ENCODE measurements around the gene BBS1.

DNA sequence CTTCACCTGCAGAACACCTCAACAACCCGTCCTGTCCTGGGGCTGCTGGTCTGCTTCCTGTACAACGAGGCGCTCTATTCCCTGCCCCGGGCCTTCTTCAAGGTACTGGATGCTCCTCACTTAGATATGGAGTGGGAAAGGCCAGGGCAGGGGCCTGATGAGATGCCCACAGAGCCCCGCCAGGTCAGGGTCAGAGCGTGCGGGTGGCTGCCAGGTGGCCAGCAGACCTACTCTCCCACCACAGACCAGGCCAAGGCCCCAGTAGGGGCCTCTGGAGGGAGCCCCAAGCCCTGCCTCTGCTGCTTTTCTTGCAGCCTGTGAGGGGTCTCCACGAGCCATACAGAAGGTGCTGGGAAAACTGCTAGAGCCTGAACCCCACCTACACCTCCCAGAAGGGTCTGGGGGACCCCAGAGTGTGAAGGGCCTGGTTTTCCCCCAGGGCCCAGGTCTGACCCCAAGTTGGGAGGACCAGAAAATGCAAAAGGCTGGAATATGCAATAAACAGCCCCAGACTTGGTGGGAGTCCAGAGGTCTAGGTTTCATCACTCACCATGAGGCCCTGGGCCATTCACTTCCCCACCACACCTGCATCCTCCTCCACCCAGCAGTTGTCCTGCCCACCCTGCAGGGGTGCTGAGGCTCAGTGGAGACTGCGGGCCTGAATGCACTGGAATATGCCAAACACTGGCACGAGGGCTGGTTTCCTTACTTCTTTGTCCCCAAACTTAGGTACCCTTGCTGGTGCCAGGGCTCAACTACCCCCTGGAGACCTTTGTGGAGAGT is 20.7 kb downstream of the BBS1 start:
- TF ChIP-seq, protein P1, sequence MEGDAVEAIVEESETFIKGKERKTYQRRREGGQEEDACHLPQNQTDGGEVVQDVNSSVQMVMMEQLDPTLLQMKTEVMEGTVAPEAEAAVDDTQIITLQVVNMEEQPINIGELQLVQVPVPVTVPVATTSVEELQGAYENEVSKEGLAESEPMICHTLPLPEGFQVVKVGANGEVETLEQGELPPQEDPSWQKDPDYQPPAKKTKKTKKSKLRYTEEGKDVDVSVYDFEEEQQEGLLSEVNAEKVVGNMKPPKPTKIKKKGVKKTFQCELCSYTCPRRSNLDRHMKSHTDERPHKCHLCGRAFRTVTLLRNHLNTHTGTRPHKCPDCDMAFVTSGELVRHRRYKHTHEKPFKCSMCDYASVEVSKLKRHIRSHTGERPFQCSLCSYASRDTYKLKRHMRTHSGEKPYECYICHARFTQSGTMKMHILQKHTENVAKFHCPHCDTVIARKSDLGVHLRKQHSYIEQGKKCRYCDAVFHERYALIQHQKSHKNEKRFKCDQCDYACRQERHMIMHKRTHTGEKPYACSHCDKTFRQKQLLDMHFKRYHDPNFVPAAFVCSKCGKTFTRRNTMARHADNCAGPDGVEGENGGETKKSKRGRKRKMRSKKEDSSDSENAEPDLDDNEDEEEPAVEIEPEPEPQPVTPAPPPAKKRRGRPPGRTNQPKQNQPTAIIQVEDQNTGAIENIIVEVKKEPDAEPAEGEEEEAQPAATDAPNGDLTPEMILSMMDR (IDR thresholded peaks at IDR 0.05), result no peak
- no peak for TF ChIP-seq POLR2A (IDR thresholded peaks at IDR 0.05)
